GM21360 (cell line): ENCODE data around the gene APBB1.

Experiments used
- ATAC-seq: cut with Tn5 transposase; IDR thresholded peaks from one replicate; pipeline ENCODE4 v1.9.1; 2021; ENCODE audit warnings: mild to moderate bottlenecking, moderate library complexity; ENCODE audit not compliant: unreplicated experiment

Gene APBB1

GRCh38 chr11:6354651-6355485 is 64.0 kb downstream of the APBB1 start:
- ATAC-seq, result no peak

GRCh38 chr11:6353367-6353987 is 65.4 kb downstream of the APBB1 start:
- peak; percentile 75 for ATAC-seq

GRCh38 chr11:6351782-6352382 is 67.0 kb downstream of the APBB1 start:
- ATAC-seq, result no peak

GRCh38 chr11:6350486-6350885 is 68.4 kb downstream of the APBB1 start:
- no peak for ATAC-seq

GRCh38 chr11:6350043-6350442 is 68.9 kb downstream of the APBB1 start:
- no peak for ATAC-seq

GRCh38 chr11:6345366-6345765 is 73.5 kb downstream of the APBB1 start:
- ATAC-seq, result no peak
